Fibroblast of pulmonary artery (primary cell): ENCODE measurements around the gene VTI1A.
"Not testable (repeated sequence)": the region's sequence is repeated elsewhere in the genome, so short reads cannot be mapped to it uniquely, and the experiment has no call there.

Experiments used
- DNase-seq: peaks from one replicate; pipeline ENCODE4 v3.0.0-alpha.2; 2010; ENCODE audit warnings: low read depth
- H3K4me3 ChIP-seq: replicated peaks from 2 replicates; pipeline ENCODE4 v1.5.1; 2011; ENCODE audit warnings: low read depth, mild to moderate bottlenecking, control low read depth, low read length, moderate library complexity
- TF ChIP-seq, protein P1 (sequence below): IDR thresholded peaks from 2 replicates; pipeline ENCODE4 v1.5.1; 2011; ENCODE audit warnings: mild to moderate bottlenecking, control low read depth, low read length, inconsistent platforms; ENCODE audit errors: missing control alignments

Gene VTI1A

GRCh38 chr10:112723876-112724275, 276.9 kb downstream of the VTI1A start:
- DNase-seq: no peak
- TF ChIP-seq, protein P1, sequence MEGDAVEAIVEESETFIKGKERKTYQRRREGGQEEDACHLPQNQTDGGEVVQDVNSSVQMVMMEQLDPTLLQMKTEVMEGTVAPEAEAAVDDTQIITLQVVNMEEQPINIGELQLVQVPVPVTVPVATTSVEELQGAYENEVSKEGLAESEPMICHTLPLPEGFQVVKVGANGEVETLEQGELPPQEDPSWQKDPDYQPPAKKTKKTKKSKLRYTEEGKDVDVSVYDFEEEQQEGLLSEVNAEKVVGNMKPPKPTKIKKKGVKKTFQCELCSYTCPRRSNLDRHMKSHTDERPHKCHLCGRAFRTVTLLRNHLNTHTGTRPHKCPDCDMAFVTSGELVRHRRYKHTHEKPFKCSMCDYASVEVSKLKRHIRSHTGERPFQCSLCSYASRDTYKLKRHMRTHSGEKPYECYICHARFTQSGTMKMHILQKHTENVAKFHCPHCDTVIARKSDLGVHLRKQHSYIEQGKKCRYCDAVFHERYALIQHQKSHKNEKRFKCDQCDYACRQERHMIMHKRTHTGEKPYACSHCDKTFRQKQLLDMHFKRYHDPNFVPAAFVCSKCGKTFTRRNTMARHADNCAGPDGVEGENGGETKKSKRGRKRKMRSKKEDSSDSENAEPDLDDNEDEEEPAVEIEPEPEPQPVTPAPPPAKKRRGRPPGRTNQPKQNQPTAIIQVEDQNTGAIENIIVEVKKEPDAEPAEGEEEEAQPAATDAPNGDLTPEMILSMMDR: no peak

DNA sequence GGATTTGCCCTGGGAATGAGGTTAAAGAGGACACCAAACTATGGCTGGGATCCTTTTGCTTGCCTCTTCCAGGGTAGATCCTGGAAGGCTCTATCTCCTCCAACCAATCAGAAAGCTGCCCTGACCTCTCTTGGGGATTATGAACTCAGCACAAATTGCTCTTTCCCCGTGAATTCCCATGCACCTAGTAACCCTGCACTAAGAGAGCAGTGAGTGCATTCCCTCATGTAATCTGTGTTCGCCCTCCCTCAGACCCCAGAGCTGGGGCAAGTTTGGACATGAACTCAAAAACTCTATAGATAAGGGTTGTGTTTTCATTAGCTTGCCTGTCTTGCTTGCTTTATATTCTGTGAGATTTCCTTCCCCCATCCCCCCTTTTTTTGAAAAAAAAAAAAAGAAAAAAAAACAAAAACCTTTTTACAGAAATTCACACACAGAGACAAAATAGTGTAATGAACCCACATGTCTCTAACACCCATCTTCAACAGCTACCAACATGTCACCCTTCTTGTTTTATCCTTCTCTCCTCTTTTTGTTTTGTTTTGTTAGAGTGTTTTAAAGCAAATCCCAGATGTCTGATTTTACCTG, 277.5 kb downstream of the VTI1A start:
- TF ChIP-seq, protein P1: no peak
- DNase-seq: no peak
- H3K4me3 ChIP-seq: no peak overlapping the region

More at GRCh38 chr10:112723876-112724275, 276.9 kb downstream of the VTI1A start:
- H3K4me3 ChIP-seq: no peak overlapping the region

DNA sequence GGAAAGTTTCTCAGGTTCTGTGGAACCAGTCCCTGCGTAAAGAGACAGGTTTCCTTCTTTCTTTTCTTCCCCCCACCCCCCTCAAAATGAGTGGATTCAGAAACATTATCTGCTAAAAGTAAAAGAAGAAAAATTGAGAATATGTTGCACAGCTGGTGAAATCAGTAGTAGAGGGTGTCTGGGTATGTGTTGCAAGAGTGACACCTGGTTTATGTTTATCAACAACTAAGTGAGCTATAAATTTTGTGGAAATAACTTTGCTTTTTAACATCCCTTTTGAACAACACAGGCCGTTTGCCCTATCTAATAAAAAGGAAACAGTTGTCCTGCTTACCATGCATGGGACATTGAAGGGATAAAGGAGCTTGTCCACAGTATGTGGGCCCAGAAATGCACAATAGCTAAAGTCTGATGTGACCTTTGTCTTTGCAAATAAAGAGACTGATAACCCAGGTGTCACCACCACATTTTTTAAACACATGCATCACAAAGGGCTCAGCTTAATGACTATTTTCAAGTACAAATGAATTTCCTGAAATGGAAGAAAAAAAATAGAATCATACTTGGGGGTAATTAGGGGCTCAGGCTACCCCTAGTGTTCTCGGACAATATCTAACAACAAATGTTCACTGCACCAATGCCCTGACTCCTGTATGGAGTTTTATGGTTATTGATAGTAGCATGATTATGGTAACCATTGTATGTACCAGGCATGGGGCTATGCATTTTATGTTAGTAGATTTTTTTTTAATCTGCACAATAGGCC, 281.3 kb downstream of the VTI1A start:
- TF ChIP-seq, protein P1: no peak
- H3K4me3 ChIP-seq: no peak overlapping the region
- no peak for DNase-seq

DNA sequence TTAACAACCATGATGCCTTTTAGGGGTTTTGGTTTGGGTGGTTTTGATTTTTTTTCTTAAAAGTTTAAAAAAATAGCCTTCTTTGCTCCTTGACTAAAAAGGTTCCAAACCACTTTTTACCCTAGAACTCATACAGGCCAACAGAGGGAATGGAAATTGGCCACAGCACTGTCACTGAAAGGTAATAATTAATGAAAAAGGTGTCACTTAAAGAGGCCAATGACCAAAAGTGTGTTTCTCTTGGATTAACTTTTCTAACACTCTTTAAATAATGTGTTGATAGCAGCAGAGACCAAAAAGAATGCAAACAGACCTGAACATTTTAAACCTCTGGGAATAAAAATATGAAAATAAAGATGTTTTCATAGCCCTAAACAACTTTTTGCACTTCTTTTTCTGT, 282.0 kb downstream of the VTI1A start:
- DNase-seq: no peak
- TF ChIP-seq, protein P1: no peak
- H3K4me3 ChIP-seq: no peak overlapping the region

DNA sequence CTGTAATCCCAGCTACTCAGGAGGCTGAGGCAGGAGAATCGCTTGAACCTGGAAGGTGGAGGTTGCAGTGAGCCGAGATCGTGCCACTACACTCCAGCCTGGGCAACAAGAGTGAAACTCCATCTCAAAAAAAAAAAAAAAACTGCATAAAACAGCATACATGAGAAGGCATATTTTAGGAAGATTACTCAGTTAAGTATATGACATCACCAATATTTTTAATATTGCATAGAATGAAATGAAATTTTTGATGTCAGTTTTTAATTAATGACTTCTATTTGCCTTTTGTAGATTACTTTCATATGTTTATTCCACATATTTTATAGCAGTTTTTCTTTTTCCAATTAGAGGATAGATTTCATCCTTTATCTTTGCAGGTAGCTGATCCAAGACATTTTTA, 284.4 kb downstream of the VTI1A start:
- H3K4me3 ChIP-seq, DNase-seq: not testable (repeated sequence)

GRCh38 chr10:112732277-112732921, 285.4 kb downstream of the VTI1A start:
- H3K4me3 ChIP-seq: no peak overlapping the region
- DNase-seq: peak; percentile 37
- TF ChIP-seq, protein P1: no peak

DNA sequence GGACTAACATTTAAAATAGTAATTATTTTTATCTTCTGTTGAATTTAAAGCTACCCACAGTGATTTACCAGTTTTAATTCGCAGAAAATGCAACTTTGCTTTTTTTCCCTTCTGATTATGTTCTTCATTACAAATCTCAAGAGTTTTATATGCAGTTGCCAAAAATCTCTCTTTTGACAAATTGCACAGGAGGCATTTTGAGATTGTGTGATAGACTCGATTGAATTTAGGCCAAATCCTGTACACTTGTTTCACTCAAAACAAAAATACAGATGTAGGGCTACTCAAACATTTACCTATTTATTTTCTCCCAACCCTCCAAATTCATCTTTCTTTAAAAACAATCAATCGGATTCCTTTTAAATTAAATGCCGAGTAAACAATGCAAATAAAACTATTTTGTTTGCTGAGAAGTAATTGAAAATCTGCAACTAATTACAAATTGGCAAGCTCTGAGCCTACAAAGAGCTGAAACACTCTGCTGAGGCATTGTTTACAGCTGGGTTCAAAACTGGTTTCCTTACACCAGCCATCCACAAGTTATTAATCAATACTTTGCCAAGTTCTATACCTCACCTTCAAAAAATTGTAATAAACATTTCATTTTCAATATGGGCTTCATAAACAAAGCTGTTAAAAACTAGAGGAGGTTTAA, 288.2 kb downstream of the VTI1A start:
- H3K4me3 ChIP-seq: no peak overlapping the region
- TF ChIP-seq, protein P1: no peak
- no peak for DNase-seq
